GM19240 (cell line): Measurements from ENCODE around the gene ZNF263.
A peak's percentile ranks its signal among the peaks of the same experiment; 100 is the strongest.

Source experiments
- DNase-seq: peaks from one replicate; pipeline ENCODE4 v3.0.0; 2011; ENCODE audit warnings: low spot score; ENCODE audit not compliant: insufficient read length

Gene ZNF263

DNA sequence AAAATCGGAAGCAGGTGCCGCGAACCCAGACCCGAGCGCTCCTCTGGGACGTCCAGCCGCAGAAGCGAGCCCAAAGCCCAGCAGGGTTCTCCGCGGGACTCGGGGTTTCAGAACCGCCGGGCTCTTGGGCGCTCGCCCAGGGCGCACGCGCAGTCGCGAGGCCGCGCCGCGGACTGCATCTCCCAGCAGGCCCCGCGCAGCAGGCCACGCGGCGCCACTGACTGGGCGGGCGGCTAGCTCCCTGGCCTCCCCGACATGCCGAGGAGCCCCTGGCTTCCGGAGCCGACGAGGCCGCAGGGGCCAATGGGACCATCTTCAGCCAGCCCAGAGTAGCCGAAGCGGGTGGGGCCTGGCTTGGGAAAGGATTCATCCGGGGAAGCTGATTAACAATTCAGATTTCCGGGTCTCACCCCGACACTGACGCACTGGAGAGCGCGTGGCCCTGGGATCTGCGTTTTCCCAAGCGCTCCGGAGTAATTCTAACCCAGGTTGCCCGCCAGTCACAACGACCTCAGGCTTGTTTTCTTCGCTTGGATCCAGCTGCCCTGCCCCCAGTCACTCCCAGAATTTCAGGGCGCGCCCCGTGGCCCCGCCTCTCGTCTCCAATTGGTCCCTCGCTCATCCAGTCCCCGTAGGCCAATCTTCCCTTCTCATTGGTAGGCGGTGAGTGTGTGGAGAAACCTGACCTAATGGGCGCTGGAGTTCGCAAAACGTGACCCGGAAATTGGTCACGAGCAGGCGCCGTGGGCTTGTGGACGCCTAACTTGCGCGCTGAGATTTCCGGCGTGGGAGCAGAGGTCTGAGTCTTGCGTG lies at the start of gene ZNF263:
Gene ZNF263 (plus strand): TSS at position 762 of the 813 bp plus-strand sequence. CDS start 328 bp downstream, outside the sequence.
- DNase-seq, result peak; percentile 92

DNA sequence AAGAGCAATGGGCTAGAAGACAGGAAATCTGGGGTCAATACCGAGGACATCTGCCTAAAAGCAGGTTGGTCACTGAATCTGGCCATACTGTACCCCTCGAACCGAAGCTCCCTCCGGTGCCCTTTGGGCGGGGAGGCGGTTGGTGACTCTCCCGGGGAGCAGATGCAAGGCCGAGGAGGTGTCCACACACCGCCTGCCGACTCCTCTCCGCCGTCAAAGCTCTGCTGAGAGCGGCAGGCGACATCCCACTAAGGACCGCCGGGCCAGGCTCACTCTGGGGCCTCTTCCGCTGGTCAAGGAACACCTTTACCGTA lies 48.8 kb upstream of the ZNF263 start:
- DNase-seq, result no peak

DNA sequence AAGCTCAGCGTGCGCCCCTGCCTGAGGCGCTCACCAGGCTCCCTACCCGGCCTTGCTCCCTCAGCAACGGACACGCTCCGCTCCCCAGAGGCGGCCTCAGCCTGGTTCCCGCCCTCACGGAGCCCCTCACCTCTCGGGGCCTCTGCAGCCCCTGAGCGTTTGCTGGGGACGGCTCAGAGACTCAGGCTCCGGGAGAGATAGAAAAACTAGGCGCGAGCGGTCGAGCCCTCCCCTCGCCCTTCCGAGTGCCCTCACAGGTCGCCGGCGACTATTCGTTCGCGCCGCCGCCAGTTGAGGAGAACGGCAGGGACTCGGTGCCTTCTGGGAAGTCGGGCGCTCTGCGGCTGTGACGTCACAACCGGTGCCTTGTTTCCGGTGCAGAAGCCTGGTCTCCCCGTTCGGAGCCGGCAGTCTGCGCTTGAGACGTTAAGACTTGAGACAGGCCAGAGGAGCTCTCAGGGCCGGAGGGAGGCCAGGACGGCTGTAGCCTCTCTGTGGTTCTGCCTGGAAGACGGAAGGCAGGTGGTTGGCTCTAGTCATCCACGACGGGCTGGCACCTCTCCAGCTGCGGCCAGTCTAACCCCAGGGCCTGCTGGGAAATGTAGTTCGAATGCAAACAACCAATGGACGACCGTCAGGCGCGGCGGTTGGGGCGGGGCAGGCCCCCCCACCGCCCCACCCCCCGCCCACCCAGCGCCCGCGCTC lies 48.3 kb upstream of the ZNF263 start, which contains the start of gene ZNF200:
Gene ZNF200 (minus strand): TSS at position 302 of the 705 bp plus-strand sequence. CDS start 1,403 bp downstream, outside the sequence.
- peak; percentile 98 for DNase-seq

DNA sequence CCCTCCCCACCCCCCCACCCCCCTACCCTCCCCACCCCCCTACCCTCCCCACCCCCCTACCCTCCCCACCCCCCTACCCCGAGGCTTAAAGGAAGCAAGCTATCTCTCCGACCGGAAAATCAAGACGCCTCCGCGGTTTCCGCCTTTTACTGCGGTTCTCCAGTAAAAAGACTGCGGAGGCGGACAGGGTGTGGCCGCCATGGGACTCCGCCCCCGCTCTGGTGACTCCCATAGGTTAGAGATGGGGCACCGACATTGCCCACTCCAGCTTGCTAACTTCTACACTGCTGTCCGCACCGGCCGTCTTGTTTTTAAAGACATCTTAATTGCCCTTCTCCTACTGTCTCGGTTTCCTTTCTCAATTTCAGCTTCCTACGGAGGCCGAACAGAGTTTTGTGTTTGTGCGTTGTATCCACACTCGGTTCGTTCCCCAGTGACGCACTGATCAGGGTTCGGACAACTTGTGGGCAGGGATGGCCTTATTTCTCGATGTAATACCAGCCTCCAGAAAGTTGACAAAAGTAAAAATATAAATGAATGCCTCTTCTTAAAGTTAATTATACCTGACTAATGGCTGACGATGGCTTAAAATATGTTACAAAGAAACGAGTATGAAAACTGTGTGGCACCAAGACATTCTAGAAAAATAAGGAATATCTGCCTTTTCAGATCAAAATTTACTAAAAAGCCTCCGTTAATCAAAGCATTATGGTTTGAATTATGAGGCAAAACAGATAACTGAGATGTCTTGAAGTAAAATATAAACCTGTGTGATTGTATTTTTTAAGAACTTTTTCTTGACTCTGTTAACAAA lies 47.2 kb upstream of the ZNF263 start:
- no peak for DNase-seq

DNA sequence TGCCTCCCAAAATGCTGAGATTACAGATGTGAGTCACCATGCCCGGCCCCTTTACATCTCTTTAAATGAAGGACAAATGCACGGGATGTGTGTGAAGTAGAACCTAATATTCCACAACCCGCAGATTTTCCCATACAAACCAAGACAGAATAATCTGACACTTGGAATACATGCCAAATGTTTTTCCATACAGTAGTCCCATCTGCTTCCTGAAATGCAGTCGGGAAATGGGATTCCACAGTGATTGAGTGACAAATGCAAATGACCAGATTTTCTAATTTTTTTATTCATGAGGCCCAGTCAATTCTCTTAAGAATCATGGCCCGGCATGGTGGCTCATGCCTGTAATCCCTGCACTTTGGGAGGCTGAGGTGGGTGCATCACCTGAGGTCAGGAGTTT lies 41.5 kb upstream of the ZNF263 start:
- no peak for DNase-seq

DNA sequence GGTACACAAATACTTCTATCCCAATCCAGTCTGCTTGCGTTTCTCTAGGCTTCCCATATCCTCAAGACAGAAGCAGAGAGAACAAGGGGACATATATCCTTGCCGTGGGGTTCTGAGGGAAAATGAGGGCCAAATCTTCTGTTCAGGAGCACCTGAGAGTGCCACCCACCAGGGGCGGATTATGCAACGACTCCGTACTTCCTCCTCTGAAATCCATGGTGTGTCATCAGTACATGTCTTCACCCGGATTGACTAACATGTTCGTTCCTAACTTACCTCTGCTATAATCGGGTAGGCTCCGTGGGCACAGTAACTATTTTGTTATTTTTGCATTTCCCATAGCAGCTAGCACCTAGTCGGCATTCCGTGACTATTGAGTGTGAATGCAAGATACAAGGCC lies 40.6 kb upstream of the ZNF263 start:
- DNase-seq, result no peak

DNA sequence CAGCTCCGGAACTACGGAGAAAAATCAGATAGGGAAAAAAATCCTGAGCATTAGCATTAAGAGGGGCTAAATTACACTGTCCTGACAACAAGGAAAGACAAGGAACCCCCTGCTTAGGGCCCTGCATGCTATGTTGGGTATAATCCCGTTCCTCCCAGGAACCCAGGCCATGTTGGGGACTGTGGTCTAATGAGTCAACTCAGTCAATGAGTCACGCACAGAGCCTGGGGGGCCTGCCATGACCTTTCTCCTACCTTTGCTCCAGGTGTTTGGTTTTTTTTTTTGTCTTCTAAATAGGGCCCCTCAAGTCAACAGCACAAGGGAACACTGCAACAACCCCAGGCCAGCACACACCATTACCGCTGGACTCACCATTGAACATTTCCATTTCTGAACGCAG lies 39.4 kb upstream of the ZNF263 start:
- no peak for DNase-seq

DNA sequence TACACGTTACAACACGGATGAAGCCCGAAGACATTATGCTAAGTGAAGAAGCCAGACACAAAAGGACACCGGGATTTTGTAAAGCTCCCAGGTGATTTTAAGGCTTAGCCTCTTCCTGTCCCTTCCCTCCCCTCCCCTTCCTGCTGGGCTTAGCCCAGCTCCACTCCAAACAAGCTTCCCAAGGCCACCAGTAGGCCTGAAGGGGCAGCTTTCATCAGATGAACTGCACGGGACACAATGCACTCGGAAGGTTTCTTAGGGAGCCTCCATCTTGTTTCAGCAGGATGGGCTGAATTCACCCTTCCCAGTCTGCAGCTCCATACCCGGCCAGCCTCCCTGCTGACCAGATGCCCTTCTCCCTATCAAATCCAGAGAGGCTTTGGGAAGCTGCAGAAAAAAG lies 37.3 kb upstream of the ZNF263 start:
- no peak for DNase-seq

DNA sequence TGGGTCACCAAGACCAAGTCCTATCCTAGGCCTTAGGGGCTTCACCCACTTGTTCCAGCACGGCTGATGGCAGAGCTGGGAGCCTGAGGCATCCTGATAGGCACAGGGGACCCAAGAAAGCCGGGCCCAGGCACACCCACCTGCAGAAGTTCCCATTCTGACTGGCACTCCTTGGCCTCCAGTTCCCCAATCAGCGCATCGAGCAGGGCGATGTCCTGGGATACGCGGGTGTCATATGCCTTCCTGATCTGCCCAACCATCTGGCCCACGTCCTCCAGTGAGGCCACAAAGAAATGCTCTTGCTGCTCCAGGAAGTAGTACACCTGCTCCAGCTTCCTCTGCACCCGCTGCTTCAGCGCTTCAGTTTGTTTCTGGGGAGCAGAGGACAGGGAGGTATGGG lies 36.4 kb upstream of the ZNF263 start:
- DNase-seq, result no peak

DNA sequence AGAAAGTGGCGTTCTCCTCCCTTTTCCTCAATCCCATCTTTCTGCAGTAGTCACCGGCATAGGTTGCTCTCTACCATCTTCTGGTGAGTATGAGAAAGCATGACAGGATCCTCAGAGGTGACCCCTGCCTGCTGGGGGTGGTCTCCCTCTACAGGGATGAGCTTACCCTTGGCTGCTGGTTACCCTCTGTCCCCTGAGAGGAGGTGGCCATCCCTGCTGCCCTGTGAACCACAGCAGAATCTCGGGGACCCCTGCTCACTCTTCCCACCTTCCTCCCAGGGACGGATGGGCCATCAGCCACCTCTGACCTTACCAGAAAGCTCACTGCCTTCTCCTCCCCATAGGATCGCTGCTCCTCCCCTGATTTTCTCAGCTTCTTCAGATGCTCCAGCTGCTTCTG lies 34.7 kb upstream of the ZNF263 start:
- DNase-seq, result no peak

DNA sequence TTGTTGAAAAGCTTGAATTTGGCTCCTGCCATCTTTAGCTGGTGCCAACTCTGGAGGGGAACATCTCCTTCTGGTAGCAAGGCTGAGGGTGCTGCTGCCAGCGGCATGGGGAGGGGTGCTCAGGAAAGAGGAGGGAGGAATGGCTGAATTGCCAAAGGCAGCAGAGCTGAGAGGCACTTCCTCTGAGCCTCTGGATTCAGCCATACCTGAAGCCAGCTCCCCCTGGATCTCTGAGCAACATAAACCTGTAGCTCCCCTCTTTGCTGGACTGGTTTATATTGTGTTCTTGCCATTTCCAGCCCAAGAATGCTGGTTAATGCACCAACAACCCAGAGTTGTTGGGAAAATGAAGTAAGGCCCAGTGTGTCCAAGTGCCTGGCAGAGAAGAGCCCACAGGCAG lies 34.3 kb upstream of the ZNF263 start:
- no peak for DNase-seq

DNA sequence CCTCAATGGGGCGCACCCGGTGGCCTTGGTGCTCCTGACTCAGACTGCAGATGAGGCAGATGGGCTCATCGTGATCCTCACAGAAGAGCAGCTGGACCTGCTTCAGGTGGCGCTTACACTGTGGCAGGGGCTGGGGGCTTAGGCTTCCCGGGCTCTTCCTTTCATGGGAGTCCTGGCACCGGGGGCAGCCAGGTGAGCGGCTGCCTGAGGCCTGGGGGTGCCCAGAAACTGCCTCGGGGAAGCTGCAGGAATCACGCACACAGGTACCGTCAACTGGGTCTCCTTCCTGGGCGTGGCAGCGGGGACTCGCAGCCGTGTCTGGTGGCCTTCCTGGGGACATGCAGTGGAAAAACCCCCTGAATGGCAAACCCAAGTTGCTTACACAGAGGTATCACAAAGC lies 33.8 kb upstream of the ZNF263 start:
- no peak for DNase-seq

DNA sequence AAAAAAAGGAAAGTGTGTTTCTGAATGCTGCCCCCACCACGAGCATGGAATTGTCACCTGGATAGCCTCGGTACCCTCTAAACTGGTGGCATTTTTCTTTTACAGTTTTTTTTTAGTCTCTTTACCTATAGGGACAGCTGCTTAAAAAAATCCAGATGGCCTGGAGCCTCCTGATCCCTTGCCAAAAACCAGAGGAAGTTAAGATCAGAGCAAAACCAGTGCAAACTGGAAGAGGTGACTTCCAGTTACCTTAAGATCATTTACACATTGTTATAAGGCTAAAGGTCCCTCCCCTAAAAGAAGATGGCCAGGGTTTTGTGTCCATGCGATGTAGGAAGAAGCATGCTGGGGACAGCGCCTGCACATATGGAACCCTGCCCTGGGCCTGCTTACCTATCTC lies 30.3 kb upstream of the ZNF263 start:
- no peak for DNase-seq

DNA sequence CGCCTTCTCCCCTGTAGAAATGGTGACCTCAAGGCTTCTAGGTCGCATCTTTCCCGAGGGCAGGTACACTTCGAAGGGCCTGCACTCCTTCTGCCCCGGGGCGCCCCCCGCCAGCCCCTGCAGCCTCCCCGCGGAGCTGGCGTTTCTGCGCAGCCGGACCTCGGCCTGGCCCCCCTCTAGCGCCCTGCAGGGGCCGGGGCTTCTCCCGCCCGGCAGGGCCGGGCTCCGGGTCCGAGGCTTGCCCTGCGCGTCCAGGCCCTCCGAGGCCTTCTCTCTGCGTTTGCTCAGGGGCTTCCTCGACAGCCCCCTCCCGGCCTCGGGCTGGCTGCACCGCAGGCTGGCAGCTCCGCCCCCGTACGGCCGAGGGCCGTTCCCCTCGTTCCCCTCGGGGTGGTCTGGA lies 29.0 kb upstream of the ZNF263 start:
- no peak for DNase-seq

DNA sequence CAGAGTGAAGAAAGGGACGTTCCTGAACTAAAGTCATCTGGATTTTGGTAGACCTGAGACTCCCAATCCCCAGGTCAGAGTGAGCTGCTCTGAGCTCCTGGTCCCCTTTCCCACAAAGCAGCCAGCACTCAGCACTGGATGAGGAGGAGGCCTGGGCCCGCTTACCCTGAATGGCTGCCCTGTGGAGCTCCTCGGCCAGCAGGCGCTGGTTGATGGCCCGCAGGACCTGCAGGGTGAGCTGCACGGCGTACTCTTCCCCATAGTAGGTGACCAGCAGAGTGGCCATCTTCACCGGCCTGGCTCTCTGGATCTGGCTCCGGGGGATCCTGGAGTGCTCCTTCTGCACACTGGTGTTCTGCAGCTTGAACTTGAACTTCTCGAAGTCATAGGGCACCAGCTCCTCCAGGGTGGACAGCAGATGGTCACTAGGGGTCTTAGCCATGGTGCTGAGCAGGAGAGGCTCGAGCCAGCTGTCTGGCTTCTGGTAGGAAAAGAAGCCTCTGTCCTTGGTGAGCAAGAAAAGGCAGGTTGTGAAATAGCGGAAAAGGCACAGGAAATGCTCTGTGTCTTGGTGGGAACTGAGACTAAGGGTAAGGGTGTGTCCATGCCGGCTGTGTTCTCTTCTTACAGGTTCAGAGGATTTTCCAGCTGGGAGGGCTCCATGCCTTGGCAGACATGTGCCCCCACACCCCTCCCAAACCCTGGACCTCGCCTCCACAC lies 27.0 kb upstream of the ZNF263 start, which contains the start of gene MEFV:
Gene MEFV (minus strand): TSS at position 488 of the 720 bp plus-strand sequence. CDS start 46 bp downstream, at position 442.
- DNase-seq, result no peak

DNA sequence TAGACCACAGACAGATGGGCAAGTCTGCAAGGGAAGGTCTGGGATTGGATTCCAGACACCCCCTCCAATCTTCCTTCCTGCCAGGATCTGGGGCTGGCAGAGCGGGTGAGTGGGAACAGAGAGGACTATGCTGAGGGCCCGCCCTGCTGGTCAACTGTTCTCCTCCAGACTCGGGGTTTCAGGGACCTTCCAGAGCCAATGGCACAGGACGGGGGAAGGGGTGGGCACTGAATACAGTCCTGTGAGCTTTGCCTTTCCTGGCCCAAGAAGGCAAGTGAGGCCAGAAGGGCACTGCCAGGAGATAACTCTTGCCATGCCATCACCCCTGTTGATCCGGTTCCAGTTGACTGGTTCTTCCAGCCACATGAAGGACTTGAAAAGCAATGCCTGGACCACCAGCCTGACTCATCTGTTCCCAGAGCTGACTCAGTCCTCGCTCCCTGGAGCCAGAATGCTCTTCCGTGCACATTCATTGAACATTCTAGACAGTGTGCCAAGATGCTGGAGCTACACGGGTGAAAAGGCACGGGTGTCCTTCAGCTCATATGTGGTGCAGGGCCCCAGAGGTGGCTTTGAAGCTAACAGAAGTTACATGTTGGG lies 26.3 kb upstream of the ZNF263 start:
- DNase-seq, result no peak

DNA sequence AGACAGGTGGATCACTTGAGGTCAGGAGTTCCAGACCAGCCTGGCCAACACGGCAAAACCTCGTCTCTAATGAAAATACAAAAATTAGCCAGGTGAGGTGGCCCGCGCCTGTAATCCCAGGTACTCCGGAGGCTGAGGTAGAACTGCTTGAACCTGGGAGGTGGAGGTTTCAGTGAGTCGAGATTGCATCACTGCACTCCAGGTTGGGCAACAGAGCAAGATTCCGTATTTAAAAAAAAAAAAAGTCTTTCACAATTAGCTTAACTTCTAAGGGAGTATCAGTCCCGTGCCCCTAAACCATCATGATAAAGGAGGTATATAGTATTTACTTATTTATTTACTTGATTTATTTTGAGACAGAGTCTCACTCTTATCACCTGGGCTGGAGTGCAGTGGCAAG lies 23.5 kb upstream of the ZNF263 start:
- no peak for DNase-seq

DNA sequence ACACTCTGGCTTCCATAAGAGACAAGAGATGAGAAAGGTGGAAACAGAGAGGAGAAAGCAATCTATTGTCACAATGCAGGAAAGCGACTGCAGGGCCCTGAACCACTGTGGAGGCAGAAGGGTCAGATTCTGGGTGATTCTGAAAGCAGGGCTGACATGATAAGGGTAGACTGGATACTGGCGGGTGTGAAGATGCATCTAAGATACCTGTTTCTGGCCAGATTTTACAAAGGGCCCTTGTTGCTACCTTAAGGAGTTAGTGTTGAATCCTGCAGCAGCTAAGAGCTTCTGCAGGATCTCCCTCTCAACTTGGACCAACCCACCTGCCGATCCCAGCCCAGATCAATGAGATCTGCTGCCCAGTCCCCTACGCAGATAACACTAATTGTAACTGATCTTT lies 20.8 kb upstream of the ZNF263 start:
- no peak for DNase-seq

DNA sequence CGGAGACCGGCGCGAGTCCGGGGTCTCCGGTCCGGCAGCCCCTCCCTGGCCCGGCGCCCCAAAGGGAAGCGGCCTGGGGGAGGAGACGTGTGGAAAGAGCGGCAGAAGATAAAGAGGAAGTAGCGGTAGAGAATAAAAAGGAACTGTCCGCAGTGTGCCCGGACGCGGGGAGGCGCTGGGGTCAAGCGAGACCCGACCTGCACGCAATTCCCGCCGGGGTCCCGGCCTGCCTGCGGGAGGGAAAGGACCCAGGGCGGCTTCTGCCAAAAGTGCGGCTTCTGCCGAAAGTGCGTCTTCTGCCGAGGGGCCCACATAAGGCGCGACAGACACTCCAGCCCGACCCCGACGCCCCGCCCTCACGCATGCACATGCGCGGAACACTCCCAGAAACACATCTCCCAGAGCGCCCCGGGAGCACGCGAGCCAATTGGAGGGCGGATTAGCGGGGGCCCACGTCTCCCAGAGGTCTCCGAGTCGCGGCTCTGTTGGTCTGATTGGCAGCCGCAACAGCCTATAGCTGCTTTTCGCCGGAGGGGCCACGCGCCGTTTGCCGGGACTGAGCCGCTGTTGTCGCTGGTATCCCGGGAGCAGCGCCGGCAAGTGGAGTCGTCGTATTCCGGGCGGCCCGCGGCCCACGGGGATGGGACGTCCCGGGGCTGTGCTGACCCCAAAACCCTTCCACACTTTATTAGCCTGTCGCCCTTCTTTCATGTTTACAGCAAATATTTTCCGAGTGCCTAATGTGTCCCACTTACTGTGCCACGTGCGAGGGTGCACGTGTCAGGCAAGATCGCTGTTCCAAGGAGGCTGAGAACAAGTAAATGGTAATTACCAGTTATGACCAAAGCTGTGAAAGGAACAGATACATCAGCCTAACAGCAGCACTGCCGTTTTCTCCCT lies 18.9 kb upstream of the ZNF263 start:
- peak; percentile 95 for DNase-seq
